ENCODE measurements around the gene PXT1.
A peak's percentile ranks its signal among the peaks of the same experiment; 100 is the strongest.

Gene PXT1

DNA sequence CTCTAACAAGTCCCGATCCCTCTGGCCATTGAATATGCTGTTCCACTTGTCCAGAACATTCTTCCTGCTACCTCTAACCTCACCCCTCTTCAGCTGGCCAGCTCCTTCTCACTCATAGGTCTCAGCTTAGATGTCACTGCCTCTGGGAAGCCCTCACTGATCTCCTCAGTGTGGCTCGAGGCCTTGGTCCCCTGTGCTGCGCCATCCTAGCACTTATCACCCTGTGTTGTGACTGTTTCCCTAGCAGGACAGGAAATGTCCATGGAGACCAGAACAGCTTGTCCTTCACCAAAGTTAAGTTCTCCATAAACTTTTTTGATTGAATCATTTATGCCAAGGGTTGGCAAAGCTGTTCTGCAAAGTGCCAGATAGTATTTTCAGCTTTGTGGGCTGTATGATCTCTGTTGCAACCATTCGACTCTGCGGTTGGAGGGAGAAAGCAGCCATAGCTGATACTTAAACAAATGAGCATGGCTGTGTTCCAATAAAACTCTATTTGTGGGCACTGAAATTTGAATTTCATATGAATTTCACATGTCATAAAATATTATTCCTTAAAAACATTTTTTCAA, 99.5 kb downstream of the PXT1 start:
- DNase-seq = no peak

DNA sequence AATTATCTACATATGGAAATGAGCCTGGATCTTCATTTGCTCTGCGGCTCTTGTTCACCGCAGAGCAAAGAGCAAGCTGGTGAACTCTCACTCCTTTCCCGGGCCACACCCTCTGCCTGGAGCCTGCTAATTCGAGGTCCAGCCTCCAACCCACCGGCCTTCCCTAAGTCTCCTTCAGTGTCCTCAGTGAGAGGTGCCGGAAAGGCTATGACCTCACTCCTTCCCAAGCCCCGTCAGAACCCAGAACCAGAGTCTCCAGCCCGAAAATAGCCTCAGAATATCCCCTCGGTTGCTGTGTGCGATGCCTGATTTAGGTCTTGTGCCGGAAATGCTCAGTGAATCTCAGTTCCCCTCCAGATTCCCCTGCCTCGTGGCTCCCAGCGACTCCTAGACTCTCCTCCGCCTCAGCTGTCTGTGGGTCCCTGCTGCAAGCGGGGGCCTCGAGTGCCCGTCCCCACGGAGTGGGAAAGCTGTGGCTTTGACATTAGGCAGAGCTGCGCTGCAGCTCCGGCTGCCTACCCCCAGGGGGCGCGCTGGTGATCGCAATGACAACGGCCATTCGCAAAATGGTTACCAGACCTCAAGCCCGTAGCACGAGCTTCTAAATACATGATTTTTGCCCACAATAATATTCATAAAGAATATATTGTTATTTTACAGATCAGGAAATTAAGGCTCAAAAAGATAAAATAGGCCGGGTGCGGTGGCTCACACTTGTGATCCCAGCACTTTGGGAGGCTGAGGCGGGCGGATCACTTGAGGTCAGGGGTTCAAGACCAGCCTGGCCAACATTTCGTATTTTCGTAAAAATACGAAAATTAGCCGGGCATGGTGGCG, 101.8 kb downstream of the PXT1 start:
- peak; percentile 29 to 49 for DNase-seq
